NCI-H345 treated with DMSO at 0.1 percent for 48 hours (cell line): ENCODE measurements around the gene FAM120B.
"Not testable (repeated sequence)": the region's sequence is repeated elsewhere in the genome, so short reads cannot be mapped to it uniquely, and the experiment has no call there.

ENCODE experiments used
- DNase-seq: peaks from one replicate; lab custom pipeline; 2025; ENCODE audit not compliant: unreplicated experiment; lab: John Stamatoyannopoulos, UW

The FAM120B gene, protein sequence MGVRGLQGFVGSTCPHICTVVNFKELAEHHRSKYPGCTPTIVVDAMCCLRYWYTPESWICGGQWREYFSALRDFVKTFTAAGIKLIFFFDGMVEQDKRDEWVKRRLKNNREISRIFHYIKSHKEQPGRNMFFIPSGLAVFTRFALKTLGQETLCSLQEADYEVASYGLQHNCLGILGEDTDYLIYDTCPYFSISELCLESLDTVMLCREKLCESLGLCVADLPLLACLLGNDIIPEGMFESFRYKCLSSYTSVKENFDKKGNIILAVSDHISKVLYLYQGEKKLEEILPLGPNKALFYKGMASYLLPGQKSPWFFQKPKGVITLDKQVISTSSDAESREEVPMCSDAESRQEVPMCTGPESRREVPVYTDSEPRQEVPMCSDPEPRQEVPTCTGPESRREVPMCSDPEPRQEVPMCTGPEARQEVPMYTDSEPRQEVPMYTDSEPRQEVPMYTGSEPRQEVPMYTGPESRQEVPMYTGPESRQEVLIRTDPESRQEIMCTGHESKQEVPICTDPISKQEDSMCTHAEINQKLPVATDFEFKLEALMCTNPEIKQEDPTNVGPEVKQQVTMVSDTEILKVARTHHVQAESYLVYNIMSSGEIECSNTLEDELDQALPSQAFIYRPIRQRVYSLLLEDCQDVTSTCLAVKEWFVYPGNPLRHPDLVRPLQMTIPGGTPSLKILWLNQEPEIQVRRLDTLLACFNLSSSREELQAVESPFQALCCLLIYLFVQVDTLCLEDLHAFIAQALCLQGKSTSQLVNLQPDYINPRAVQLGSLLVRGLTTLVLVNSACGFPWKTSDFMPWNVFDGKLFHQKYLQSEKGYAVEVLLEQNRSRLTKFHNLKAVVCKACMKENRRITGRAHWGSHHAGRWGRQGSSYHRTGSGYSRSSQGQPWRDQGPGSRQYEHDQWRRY

DNA sequence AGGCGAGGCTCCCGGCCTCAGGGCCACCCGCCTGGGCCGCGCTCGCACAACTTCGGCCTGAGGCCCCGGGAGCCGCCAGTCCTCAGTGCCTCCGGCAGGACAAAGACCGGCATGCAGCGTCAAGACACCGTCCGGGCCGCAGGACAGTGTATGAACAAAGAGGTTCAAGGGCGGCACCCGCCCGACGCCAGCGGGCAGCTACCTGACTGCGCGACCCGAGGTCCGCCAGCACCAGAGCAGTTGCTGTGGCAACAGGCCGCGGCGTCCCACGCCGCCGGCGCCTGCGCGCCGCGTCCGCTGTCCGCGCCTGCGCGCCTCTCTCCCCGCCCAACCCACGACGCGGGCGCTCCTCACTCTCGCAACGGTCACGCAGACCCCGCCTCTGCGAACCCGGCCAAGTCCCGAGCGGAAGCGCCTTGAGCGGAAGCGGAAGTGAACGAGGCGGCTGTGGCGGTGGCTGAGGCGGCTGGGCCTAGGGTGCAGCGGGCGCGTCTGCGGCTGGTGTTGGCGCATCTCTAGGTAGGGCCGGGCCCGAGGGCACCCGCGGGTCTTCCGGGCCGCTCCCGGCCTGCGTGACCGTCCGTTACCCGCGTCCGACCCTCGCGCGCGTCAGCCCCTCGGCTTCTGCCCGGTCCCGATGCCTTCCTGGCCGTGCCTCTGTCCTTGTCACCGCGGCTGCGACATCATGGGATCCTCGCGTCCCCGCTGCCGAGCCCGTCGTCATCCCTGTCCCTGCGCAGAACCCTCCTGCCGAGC is at the start of gene FAM120B:
TSS of gene FAM120B (plus strand) at position 435 of the 756 bp plus-strand sequence. CDS start 10,633 bp downstream, outside the sequence.
- DNase-seq = peak; percentile 83

DNA sequence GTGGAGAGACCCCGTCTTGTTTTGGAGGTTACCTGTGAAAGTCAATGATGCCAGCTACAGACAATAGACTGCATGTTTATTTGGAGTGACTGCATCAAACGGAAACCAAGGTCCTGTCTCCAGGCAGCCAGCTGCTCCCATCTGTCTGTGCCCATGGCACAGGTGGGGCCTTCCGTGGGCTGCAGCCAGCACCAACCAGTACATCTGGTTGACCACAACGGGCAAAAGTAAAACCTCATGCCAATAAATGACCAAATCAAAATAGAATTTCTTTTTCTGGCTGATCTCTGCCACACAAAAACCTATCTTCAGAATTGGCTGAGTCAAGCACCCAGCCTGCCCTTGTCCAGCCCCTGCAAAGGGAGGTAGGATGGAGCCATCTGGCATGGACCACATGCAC is 49.2 kb upstream of the FAM120B start:
- DNase-seq = no peak

DNA sequence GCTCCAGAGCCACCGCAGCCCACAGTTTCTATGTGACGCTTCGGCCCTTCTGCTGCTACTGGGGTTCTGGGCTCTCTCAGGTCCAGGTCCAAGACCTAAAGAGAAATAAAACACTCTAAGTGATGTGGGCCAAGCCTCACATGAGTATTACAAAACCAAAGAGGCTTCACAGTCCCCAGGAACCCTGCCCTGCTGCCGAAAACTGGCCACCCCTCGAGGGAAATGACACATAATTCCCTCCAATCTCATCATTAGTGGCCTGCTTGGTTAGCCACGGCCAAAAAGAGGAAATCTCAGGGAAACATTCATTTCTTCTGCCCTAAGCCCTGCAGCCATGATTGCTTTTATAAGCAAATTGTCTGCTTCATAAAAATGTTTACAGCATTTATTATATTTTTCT is 48.2 kb upstream of the FAM120B start:
- DNase-seq = no peak

DNA sequence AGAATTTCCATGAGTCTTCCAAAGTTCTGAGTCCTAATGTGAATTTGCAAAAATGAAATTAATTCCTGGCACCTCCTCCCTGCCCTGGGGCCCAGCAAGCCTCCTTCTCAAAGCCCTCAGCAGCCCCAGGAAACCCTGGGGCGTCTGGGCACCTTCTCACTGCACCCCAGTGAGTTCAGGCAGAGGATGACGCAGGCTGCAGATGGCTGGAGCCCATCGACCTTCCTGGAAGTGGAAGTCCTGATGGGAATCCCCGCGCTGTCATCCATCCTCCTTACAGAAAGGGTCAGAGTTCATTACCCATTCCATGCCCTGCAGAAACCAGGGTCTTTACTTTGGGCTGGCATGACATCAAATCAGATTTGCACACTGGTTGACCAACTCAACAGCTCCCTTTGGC is 47.3 kb upstream of the FAM120B start:
- DNase-seq = no peak

DNA sequence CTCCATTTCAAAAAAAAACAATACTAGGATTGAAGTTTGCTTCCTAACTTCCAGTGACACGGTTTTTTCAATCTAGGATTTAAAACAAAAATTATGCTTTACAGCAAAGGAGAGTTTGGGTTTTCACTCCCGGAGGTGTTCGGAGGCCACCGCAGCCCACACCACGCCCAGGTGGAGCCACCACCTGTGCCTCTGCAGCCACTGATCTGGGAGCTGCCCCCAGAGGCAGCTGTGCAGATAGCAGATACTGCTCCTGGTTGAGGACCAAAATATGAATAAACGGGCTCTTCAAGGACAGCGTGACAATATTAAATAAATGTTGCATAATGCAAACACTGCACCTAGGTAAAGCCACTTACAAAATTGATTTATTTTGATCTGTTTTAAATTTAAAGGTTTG is 45.9 kb upstream of the FAM120B start:
- no peak for DNase-seq

DNA sequence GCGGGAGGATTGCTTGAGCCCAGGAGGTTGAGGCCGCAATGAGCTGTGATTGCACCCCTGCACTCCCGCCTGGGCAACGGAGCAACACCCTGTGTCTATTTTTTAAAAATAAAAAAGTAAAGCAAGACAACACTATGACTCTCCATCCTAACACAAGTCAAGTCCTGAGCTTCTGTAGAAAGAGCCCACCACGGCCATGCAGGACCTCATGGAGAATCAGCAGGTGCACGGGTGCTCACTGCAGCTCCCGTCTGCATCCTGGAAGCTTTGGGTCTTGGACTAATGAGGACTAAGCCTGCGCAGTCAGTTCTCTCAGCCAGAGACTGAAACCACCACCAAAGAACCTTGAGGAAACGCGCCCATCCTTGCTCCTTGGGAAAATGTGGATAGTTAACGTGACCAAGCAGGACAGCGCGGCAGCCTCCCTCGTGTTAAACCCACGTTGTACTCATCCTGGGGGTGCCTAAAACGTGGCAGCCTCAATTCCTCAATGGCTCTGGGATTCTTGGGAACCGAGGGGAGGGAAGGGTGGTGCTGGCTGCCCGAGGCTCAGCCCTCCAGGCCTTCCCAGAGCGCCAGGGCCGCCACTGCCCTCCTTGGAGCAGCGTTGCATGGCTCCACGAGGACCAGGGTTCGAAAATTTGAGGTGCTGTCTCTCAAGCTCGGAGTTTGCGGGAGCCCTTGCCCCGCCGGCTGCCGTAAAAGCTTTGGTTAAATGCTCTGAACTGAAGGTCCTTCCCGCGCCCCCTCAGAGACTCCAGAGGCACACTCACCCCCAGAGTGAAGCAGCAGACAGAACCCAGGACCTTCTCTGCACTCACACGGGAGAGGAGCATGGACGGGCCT is 44.7 kb upstream of the FAM120B start:
- no peak for DNase-seq

DNA sequence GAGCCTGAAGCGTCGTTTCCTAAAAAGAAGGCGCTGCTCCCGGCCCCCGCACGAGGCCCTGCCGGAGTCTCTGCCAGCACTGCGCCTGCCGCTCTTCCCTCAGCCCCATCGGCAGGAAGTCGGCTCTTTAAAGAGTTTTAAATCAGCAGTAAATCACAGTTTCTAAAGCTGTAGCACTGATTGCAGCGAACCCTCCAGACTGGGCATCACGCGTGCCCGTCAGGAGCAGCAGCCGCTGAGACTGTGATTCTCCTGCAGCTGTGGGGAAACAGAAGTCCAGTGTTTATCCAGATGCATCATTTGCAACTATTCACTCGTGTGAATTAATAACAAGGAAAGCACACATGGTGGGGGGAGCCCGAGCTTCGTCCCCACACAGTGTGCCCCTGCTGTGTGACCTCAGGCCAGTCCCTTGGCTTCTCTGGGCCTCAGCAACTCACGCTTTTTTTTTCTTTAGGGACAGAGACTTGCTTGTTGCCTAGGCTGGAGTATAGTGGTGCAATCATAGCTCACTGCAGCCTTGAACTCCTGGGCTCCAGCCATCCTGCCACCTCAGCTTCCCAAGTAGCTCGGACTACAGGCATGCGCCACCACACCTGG is 44.0 kb upstream of the FAM120B start:
- no peak for DNase-seq

DNA sequence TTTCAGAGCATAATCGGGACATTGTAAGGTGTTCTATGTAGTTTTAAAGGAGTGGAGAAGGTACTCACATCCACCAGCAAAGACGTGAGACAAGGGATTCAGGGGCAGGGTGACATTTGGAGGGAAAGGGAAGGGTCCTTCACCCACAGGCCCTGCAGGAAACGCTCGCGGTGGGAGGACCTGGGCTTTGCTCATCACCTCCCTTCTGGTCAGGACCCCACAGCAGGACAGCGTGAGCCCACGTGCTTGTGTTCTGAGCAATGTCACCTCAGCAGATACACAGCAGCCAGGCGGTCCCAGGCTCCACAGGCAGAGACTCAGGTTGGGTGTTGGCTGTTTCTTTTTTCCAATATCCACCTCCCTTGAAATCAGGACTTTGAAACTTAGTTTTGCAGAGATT is 43.1 kb upstream of the FAM120B start:
- DNase-seq = no peak

DNA sequence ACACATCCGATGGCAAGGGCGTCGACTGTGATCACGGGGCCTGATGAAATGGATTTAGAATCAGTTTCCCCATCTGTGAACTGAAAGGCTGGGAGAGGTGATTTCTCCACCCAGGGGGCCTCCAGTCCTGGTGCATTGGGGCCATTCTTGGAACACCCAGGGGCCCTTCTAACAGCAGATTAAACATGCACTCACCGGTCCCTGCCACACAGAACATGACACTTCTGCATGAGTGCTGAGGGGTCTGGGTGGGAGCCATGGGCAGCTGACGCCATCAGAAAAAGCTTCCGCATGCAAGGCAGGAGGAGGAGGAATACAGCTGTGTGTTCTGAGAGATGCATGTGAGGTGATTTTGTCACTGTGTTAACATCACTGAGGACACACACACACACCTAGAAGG is 42.5 kb upstream of the FAM120B start:
- no peak for DNase-seq

DNA sequence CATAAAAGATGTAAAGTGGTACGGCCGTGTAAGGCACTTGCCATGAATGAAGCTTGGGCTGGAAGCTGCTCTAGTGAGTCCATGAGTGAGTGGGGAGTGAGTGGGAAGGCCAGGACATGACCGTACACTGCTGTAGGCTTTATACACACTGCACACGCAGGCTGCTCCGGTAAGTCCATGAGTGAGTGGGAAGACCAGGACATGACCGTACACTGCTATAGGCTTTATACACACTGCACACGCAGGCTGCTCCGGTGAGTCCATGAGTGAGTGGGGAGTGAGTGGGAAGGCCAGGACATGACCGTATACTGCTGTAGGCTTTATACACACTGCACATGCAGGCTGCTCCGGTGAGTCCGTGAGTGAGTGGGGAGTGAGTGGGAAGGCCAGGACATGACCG is 41.9 kb upstream of the FAM120B start:
- DNase-seq = not testable (repeated sequence)

DNA sequence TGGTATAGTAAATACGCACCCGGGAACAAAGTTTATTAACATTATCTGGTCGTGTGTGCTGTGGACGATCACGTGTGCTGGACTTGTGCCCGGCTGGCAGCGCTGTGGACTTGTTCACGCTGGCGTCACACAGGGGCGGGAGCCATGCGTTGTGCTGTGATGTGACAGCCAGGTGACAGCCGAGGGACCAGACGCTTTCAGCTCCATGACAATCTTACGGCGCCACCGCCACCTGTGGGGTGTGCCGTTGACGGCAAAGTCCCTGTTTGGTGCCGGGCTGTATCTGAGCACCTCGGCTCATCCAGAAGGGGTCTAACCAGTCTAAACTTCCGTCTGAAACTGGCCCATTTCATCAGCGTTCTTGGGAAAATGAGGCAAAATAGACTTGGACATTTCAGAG is 40.9 kb upstream of the FAM120B start:
- DNase-seq = no peak

DNA sequence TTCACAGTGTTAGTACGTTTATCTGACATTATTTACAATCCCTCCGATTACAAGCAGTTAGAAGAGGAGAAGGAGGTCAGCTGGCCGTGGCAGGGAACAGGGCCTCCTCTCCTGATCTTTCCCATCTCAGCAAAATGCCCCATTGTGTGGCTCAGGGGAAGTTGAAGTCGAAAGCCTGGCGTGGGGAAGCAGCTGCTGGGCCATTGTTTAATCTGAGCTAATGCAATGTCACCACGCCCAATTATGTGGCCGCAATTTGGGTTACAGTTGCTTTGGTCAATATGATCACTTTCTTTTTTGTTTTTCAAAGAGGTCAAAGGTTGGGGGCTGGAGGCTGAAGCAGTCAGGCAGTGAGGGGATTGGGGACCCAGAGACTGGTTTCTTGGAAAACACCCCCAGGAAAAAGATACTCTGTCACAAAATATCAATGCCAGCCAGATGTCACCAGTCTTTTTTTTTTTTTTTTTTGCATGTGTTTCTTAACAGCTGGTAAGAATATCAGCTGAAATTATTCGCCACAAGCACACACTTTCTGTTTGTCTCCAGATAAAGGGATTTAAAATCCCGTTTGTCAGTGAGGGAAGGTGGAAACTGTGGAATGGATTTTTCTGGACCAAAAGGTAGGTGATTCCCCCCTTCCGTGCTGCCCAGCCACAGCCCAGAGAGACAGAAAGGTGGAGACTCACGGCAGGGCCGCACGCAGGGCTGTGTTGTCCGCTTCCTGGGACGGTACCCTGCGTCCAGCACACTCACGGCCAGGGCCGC is 40.3 kb upstream of the FAM120B start:
- no peak for DNase-seq

DNA sequence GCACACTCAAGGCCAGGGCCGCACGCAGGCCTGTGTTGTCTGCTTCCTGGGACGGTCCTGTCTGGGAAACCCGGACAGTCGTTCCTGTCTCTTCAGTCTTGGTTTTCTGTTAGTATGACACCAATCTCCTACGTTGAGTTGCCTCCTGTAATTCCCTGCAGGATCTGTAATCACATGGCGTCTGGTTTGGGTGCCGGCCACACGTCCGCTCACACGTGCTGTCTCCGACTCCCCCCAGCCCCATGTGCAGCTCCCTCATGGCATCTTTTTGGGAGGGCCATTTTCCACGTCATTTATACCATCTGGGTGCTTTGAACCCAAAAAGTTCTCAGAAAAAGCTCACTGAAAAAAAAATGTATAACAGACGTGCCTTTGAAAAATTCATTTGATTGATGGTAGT is 38.9 kb upstream of the FAM120B start:
- DNase-seq = no peak

DNA sequence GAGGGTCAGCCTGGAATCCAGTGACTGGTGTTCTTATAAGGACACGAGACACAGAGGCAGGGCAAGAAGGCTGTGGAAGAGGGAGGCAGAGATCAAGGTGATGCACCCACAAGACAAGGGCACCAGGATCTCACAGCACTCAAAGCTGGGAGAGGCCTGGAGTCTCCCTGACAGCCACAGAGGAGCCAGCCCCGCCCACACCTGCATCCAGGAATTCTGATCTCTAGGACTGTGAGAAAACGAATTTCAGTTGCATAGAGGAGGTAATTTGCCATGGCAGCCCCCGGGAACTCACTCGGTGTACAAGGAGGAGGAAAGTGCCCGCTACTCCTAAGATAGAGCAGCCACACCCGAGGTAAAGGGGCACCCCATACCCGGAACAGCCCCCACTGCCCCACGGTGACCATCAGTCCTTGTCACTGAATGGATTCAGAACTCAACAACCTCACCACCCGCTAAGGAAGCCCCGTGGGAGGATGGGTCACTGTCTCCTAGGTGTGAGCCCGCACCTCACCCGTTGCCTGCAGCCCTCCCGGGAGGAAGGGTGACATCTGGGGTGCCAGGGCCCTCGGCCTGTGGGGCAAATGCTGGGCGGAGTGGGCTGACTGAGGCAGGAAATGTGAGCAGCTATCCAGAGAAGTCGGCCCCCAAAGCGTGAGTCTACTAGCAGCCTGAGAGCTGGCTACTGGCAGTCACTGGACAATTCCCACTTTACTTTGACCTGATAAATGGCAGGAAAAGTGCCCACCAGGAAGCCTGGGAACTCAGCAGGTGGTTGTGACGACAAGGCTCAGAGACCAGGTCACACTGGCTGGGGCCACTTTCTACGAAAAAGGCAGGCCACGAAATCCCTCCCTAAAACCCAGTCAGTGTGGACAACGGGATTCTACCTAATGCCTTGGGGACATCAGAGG is 38.1 kb upstream of the FAM120B start:
- no peak for DNase-seq

DNA sequence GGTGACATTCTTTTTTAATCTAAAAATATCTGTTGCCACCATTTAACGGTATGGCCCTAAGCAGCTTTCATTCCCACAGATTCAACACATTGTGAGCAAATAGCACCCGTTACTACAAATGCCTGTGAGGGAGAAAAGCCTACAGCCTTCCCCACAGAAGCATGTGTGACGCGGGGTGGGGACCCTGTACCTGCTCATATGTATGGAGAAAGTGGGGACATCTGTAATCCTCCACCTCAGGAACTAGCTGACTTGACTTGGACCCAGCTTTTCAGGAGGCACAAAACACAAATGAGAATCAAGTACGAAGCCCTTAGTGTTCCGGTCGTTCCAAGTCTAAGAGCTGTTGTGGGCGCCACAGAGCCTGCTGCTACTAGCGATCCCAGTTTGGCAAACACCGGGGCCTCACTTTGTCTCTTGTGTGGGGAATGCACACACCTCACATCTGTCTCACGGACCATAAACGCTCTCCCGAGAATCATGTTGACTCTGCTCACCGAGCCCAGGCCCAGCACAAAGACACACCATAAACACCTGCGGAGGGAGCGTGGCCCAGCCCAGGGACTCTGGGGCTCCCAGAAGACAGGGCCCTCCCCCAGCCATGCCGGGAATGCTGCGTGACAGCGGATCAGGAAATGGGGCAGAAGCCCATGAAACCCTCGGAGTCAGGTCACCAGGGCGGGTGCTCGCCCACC is 37.3 kb upstream of the FAM120B start:
- DNase-seq = peak; percentile 86

DNA sequence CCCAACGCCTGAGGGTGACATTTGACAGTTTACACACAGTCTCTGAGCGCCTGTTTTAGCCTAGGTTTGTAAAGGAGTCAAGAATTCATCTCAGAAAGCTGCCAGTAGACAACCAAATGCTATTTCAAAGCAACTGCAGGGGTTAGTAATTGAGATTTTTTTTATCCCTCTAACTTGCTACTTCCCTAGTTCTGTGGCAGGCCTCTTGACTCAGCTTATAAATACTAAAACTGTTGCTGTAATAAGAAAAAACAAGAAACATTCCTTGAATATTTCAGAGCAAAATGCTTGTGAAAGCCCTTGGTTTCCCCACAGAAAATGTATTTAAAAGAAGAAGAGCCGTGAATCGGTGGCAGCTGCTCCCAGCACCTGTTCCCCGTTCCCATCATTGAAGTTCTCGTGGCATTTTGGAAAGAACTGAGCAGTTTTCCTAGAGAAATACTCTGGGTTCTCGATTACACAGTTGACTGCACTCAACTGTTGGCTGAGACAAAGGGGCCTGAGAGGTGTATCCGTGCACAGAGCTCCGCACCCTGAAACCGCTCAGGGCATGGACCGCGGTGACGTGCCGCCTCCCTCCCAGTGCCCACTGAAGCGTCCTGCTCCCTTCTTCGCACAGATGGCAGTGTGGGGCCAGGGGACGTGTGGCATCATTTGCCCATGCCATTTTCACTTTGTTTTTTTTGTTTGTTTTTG is 36.6 kb upstream of the FAM120B start:
- no peak for DNase-seq

DNA sequence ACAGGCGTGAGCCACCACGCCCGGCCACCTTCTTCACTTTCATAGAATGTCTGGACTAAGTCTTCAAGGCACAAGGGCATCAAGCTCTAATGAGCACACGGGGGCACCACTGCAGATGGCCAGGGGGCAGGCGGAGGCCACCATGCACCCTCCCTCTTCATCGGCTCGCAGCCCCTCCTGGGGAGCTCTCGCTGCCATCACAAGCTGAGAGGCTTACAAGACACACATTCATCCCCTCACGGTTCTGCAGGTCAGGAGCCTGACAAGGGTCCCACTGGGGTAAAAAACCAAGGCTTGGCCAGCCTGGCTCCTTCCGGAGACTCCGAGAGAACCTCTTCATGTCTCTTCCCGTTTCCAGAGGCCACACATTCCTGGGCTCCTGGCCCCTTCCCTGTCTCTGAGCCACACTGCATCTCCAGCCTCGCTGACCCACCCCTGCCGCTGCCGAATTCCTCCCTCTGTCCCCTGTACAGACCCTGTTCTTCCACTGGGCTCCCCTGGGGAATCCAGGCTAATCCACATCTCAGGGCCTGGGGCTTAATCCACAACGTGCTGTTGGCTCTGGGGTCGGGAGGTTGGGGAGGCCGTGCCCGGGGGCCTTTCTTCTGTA is 35.5 kb upstream of the FAM120B start:
- DNase-seq = no peak
